Fibroblast of the conjunctiva (primary cell): ENCODE data around the gene SLC44A3.

Experiments used
- DNase-seq: peaks from one replicate; pipeline ENCODE4 v3.0.0-alpha.2; 2010; ENCODE audit warnings: low read depth

Gene SLC44A3, protein sequence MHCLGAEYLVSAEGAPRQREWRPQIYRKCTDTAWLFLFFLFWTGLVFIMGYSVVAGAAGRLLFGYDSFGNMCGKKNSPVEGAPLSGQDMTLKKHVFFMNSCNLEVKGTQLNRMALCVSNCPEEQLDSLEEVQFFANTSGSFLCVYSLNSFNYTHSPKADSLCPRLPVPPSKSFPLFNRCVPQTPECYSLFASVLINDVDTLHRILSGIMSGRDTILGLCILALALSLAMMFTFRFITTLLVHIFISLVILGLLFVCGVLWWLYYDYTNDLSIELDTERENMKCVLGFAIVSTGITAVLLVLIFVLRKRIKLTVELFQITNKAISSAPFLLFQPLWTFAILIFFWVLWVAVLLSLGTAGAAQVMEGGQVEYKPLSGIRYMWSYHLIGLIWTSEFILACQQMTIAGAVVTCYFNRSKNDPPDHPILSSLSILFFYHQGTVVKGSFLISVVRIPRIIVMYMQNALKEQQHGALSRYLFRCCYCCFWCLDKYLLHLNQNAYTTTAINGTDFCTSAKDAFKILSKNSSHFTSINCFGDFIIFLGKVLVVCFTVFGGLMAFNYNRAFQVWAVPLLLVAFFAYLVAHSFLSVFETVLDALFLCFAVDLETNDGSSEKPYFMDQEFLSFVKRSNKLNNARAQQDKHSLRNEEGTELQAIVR

GRCh38 chr1:94819945-94820746 lies at the start of gene SLC44A3:
SLC44A3 (plus strand) TSS chr1:94820357; CDS start chr1:94820452, 95 bp downstream.
- DNase-seq, result no peak

DNA sequence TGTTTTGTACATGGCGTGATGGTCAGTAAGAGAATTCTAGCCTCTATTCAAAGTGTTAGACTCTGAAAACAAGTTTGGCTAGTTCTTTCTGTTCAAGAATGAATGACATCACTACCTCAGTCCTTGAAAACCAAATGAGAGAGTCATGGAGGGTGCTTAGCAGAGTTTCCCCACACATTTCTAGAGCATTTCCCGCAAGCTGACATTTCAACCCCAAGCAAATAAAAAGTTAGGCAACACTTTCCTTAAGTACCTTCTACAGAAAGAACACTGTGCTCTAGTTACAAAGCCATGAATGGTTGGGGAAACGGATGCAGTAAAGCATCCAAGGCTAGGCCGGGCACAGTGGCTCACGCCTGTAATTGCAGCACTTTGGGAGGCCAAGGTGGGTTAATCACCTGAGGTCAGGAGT lies 47.9 kb upstream of the SLC44A3 start:
- no peak for DNase-seq

GRCh38 chr1:94772845-94773244 lies 47.3 kb upstream of the SLC44A3 start:
- no peak for DNase-seq

- DNase-seq, result no peak
Observed at GRCh38 chr1:94773296-94773809, 46.8 kb upstream of the SLC44A3 start.

GRCh38 chr1:94773931-94774422 lies 46.2 kb upstream of the SLC44A3 start:
- DNase-seq, result no peak

DNA sequence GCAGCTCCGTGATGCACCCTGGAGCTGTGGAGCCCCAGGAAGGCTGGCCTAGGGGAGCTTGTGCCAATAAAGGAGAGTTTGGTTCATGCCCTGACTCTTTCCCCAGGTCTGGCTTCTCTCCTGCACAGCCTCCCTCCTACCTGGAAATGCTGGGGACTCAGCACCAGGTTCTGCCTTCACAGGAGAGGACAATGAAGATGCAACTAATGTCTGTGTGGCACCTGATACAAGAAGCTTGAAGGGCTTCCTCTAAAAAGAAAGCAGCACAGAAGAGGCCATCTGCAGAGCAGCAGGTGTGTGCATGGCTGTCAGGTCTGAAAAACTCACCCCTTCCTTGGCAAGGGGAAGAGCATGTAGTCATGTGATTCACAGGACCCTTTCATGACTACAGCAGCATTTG lies 43.7 kb upstream of the SLC44A3 start:
- no peak for DNase-seq

DNA sequence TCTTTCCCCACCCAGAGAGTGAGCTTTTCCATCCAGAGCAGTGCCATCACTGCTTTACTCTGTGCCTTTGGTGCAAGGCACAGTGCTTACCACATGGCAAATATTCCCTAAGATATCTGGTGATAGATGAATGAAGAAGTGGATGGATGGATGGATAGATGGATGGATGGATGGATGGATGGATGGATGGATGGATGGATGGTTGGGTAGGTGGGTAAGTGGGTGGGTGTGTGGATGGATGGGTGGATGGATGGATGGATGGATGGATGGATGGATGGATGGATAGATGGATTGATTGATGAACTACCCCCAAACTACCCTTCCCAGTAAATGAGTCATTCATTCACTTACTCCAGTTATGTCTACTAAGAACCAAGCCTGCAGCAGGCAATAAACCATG lies 42.9 kb upstream of the SLC44A3 start:
- no peak for DNase-seq

DNA sequence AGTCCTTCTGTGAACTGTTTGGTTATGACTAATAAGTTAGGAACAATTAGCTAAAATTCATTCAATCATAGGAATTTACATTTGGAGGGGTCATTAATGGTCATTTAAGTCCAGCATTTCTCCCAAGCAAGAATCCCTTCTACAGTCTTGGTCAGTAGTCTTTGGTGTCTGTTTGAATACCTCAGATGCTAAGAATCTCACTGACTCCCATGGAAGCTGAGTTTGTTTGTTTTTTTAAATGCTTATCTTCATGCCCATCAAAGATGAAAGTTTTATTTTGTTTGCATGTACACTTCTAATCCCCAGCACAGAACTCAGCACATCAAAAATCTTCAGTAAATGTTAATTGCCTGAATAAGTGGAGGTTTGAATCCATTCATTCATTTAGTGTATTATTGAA lies 41.3 kb upstream of the SLC44A3 start:
- DNase-seq, result no peak

GRCh38 chr1:94783342-94784189 lies 36.6 kb upstream of the SLC44A3 start:
- peak; percentile 80 for DNase-seq

DNA sequence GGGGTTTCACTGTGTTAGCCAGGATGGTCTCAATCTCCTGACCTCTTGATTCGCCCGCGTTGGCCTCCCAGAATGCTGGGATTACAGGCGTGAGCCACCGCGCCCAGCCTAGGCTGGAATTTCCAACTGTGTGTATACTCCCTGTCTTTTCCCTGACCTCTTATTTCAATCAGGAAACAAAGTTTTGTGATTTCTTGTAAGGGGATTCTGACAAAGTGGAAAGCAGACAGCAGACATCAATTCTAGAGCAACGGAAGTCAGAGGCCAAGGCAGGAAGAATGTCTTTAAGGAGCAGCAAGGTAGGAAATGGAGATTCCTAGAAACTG lies 36.0 kb upstream of the SLC44A3 start:
- no peak for DNase-seq

DNA sequence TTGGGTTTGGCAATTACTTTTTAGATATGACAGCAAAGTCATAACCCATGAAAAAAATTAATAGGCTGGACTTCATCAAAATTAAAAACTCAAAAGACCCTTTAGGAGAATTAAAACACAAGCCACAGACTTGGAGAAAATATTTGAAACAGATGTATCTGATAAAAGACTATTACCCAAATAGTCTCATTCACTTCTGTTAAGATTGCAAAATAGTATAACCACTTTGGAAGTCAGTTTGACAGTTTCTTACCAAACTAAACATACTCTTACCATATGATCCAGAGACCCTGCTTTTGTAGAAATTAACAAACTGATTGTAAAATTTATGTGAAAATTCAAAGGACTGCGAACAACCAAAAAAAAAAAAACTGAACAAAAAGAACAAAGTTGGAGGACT lies 32.5 kb upstream of the SLC44A3 start:
- DNase-seq, result no peak

GRCh38 chr1:94790246-94790645 lies 29.9 kb upstream of the SLC44A3 start:
- no peak for DNase-seq

DNA sequence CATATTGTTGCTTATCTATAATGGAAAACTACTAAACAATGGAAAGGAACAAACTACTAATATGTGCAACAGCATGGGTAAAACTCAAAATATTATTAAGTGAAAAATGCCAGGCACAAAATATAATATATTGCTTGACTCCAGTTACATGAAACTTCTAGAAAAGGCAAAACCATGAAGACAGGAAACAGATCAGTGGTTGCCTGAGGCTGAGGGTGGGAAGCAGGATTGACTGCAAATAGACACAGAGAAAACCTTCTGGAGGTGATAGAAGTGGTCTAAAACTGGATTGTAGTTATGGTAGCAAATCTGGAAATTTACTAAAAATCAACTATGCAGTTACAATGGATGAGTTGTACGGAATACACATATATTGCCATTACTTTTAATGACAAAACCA lies 29.5 kb upstream of the SLC44A3 start:
- no peak for DNase-seq

GRCh38 chr1:94792473-94793295 lies 27.5 kb upstream of the SLC44A3 start:
- DNase-seq, result no peak

- no peak for DNase-seq
Observed at GRCh38 chr1:94793296-94793656, 26.9 kb upstream of the SLC44A3 start.

GRCh38 chr1:94795434-94795833 lies 24.7 kb upstream of the SLC44A3 start:
- DNase-seq, result no peak

- no peak for DNase-seq
Observed at GRCh38 chr1:94796266-94796665, 23.9 kb upstream of the SLC44A3 start.

GRCh38 chr1:94797291-94797690 lies 22.9 kb upstream of the SLC44A3 start:
- no peak for DNase-seq

- DNase-seq, result no peak
Observed at GRCh38 chr1:94798054-94798453, 22.1 kb upstream of the SLC44A3 start.

DNA sequence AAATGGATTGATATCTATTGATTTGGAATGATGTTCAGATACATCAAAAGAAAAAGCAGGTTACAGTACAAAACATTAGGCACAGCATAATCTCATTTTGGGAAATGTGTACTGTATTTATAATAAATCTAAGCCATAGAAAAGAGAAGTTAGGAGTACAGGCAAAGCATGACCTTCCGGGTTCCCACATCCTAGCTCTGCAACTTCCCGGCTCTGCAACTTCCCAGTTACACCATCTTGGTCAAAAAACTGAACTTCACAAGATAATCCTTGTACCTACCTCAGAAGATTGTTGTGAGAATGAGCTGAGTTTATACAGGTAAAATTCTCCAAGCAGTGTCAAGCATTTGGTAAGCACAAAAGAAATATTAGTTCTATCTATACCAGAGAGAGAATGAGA lies 21.7 kb upstream of the SLC44A3 start:
- no peak for DNase-seq

GRCh38 chr1:94799206-94799605 lies 21.0 kb upstream of the SLC44A3 start:
- DNase-seq, result no peak
